H1 (cell line): ENCODE data around the gene HOOK1. TPM values are rescaled to one million over a fixed set of nuclear protein-coding genes. Genes with fewer than 3 reads are reported as not detected.

ENCODE experiments used
- CTCF ChIA-PET: fragments of 300-600 bp; sonication (Branson Sonifier 250); formaldehyde crosslinking; loops from one replicate; lab custom pipeline; 2021; ENCODE audit not compliant: partially characterized antibody; lab: Charles Lee
- POLR2A ChIA-PET: fragments of 300-600 bp; sonication (Branson Sonifier 250); formaldehyde crosslinking; loops from one replicate; lab custom pipeline; 2021; ENCODE audit warnings: inconsistent platforms; ENCODE audit not compliant: partially characterized antibody; lab: Charles Lee
- DNase-seq, 2 experiments: peaks; one replicate each; pipeline versions ENCODE4 v3.0.0 to v3.0.0-alpha.2; 2010 to 2022; ENCODE audit warnings: low spot score in 2 of 2, low read depth in 1 of 2, mixed read lengths in 1 of 2
- FAIRE-seq: peaks from 2 replicates; lab custom pipeline; 2011; peaks lifted over from hg19 to GRCh38; lab: Jason Lieb, UNC
- H2AFZ ChIP-seq: 2 replicates; pipeline ENCODE4 v1.8.1; 2012; ENCODE audit warnings: low read length, inconsistent platforms
- H2AK5ac ChIP-seq: 2 replicates; pipeline ENCODE4 v1.6.1; 2013; ENCODE audit warnings: low read depth, low read length
- H2BK120ac ChIP-seq: replicated peaks from 2 replicates; pipeline ENCODE3; 2013; ENCODE audit warnings: low read depth, low read length, inconsistent platforms
- H2BK12ac ChIP-seq: 2 replicates; pipeline ENCODE4 v1.6.1; 2013; ENCODE audit warnings: low read depth, low read length
- H2BK15ac ChIP-seq: 2 replicates; pipeline ENCODE4 v1.6.1; 2013; ENCODE audit warnings: low read length
- H2BK20ac ChIP-seq: 2 replicates; pipeline ENCODE4 v1.6.1; 2013; ENCODE audit warnings: low read length
- H2BK5ac ChIP-seq: 2 replicates; pipeline ENCODE4 v1.6.1; 2013; ENCODE audit warnings: low read depth, low read length
- H3K14ac ChIP-seq: 2 replicates; pipeline ENCODE4 v1.6.1; 2013; ENCODE audit warnings: inconsistent platforms; ENCODE audit not compliant: insufficient read length
- H3K18ac ChIP-seq: 2 replicates; pipeline ENCODE4 v1.6.1; 2013; ENCODE audit warnings: low read length; ENCODE audit errors: extremely low read depth
- H3K23ac ChIP-seq: 2 replicates; pipeline ENCODE4 v1.6.1; 2013; ENCODE audit warnings: inconsistent platforms; ENCODE audit not compliant: insufficient read length
- H3K23me2 ChIP-seq: 2 replicates; pipeline ENCODE4 v1.6.1; 2013; ENCODE audit warnings: low read depth, low read length
- H3K27ac ChIP-seq: 2 replicates; pipeline ENCODE4 v1.6.1; 2011; ENCODE audit warnings: low read depth, low read length, inconsistent platforms
- H3K27me3 ChIP-seq, 4 experiments: replicated peaks in 1 of 4; 1 replicate in 1 of 4; 2 replicates in 3 of 4; pipeline versions ENCODE4 v1.6.1 to v1.8.1; 2011 to 2013; ENCODE audit warnings: low read length in 3 of 4, mild to moderate bottlenecking in 3 of 4, inconsistent platforms in 2 of 4, mixed read lengths in 2 of 4, moderate library complexity in 1 of 4; ENCODE audit not compliant: control insufficient read depth in 3 of 4, insufficient read depth in 3 of 4; ENCODE audit errors: extremely low read depth in 1 of 4
- H3K36me3 ChIP-seq, 4 experiments: 2 replicates each; pipeline versions ENCODE4 v1.6.1 to v1.8.1; 2011 to 2013; ENCODE audit warnings: mild to moderate bottlenecking in 4 of 4, low read length in 3 of 4, moderate library complexity in 2 of 4, control low read depth in 1 of 4, inconsistent platforms in 1 of 4; ENCODE audit not compliant: insufficient read depth in 4 of 4, control insufficient read depth in 2 of 4
- H3K4ac ChIP-seq: replicated peaks from 2 replicates; pipeline ENCODE3; 2013; ENCODE audit warnings: low read length, low read depth, mixed read lengths, inconsistent platforms; ENCODE audit not compliant: insufficient read length
- H3K4me1 ChIP-seq, 4 experiments: replicated peaks in 1 of 4; 1 replicate in 1 of 4; 2 replicates in 3 of 4; pipeline versions ENCODE4 v1.6.1 to v1.8.1; 2011 to 2013; ENCODE audit warnings: low read length in 3 of 4, inconsistent platforms in 2 of 4, mixed read lengths in 1 of 4; ENCODE audit not compliant: insufficient read depth in 4 of 4, control insufficient read depth in 3 of 4
- H3K4me2 ChIP-seq, 2 experiments: 2 replicates each; pipeline versions ENCODE4 v1.6.1 to v1.8.1; 2011 to 2013; ENCODE audit warnings: low read depth in 2 of 2, low read length in 2 of 2, control low read depth in 1 of 2, inconsistent platforms in 1 of 2, mild to moderate bottlenecking in 1 of 2; ENCODE audit not compliant: insufficient read depth in 1 of 2
- H3K4me3 ChIP-seq, 4 experiments: fragments of 200-600, 300-600 bp in 1 of 4; sonication (generic), shearing (Covaris generic), sonication (Bioruptor Twin) in 1 of 4; 2 replicates each; pipeline versions ENCODE4 v1.5.1 to v1.8.1; 2011 to 2016; ENCODE audit warnings: low read length in 4 of 4, low read depth in 3 of 4, control low read depth in 2 of 4, inconsistent platforms in 2 of 4, mild to moderate bottlenecking in 2 of 4, mixed read lengths in 1 of 4, moderate library complexity in 1 of 4; ENCODE audit not compliant: insufficient read depth in 2 of 4; ENCODE audit errors: extremely low read depth in 1 of 4
- H3K56ac ChIP-seq: replicated peaks from 2 replicates; pipeline ENCODE3; 2013; ENCODE audit warnings: low read depth, mild to moderate bottlenecking, mixed read lengths, low read length, inconsistent platforms; ENCODE audit not compliant: insufficient read length
- H3K79me1 ChIP-seq: 2 replicates; pipeline ENCODE4 v1.6.1; 2013; ENCODE audit warnings: low read depth, low read length, control low read depth
- H3K79me2 ChIP-seq, 2 experiments: 2 replicates each; pipeline versions ENCODE4 v1.6.1 to v1.8.1; 2012 to 2013; ENCODE audit warnings: low read length in 2 of 2, mild to moderate bottlenecking in 2 of 2, inconsistent platforms in 1 of 2; ENCODE audit not compliant: insufficient read depth in 2 of 2, control insufficient read depth in 1 of 2
- H3K9ac ChIP-seq, 4 experiments: replicated peaks in 1 of 4; 1 replicate in 1 of 4; 2 replicates in 3 of 4; pipeline versions ENCODE4 v1.6.1 to v1.8.1; 2011 to 2013; ENCODE audit warnings: low read depth in 3 of 4, low read length in 3 of 4, control low read depth in 2 of 4, mild to moderate bottlenecking in 2 of 4, moderate library complexity in 2 of 4, inconsistent platforms in 1 of 4; ENCODE audit errors: extremely low read depth in 1 of 4
- H3K9me3 ChIP-seq, 2 experiments: 2 replicates each; pipeline versions ENCODE4 v1.6.1 to v1.8.1; 2012 to 2013; ENCODE audit warnings: mild to moderate bottlenecking in 2 of 2, moderate library complexity in 2 of 2, control low read depth in 1 of 2, inconsistent platforms in 1 of 2, low read depth in 1 of 2, low read length in 1 of 2, mixed read lengths in 1 of 2; ENCODE audit not compliant: insufficient read depth in 2 of 2
- H4K20me1 ChIP-seq, 2 experiments: replicated peaks in 1 of 2; 2 replicates each; pipeline versions ENCODE3 to v1.8.1; 2011 to 2013; ENCODE audit warnings: inconsistent platforms in 2 of 2, low read length in 2 of 2, mild to moderate bottlenecking in 1 of 2; ENCODE audit not compliant: insufficient read depth in 2 of 2, control insufficient read depth in 1 of 2
- H4K5ac ChIP-seq: 2 replicates; pipeline ENCODE4 v1.6.1; 2013; ENCODE audit warnings: low read length, low read depth, mixed read lengths, inconsistent platforms; ENCODE audit not compliant: insufficient read length
- H4K8ac ChIP-seq: 2 replicates; pipeline ENCODE4 v1.8.0; 2013; ENCODE audit warnings: mild to moderate bottlenecking, moderate library complexity, low read length, inconsistent platforms; ENCODE audit not compliant: insufficient read depth; ENCODE audit errors: extremely low read depth
- H4K91ac ChIP-seq: replicated peaks from 2 replicates; pipeline ENCODE3; 2013; ENCODE audit warnings: low read length, mixed read lengths, inconsistent platforms; ENCODE audit not compliant: insufficient read length
- ATF2 ChIP-seq: IDR thresholded peaks from 2 replicates; pipeline ENCODE4 v1.6.1; 2012; ENCODE audit warnings: low read length, inconsistent platforms
- ATF3 ChIP-seq: IDR thresholded peaks from 2 replicates; pipeline ENCODE4 v1.6.1; 2011; ENCODE audit warnings: low read depth, mild to moderate bottlenecking, low read length; ENCODE audit not compliant: insufficient read depth
- CREB1 ChIP-seq: IDR thresholded peaks from 2 replicates; pipeline ENCODE4 v1.6.1; 2012; ENCODE audit warnings: inconsistent platforms
- EP300 ChIP-seq, 2 experiments: IDR thresholded peaks; 1 replicate in 1 of 2; 2 replicates in 1 of 2; pipeline ENCODE4 v1.6.1; 2011 to 2012; ENCODE audit warnings: low read depth in 2 of 2, low read length in 2 of 2, mild to moderate bottlenecking in 2 of 2, borderline replicate concordance in 1 of 2, inconsistent platforms in 1 of 2, moderate library complexity in 1 of 2
- JUN ChIP-seq: IDR thresholded peaks from 2 replicates; pipeline ENCODE4 v1.6.1; 2011; ENCODE audit warnings: low read depth, mild to moderate bottlenecking, improper control_type of control experiment, low read length
- KDM1A ChIP-seq: fragments of 200-600, 300-600 bp; sonication (generic); IDR thresholded peaks from 2 replicates; pipeline ENCODE4 v1.7.1; 2016; ENCODE audit warnings: mild to moderate bottlenecking, low read length, borderline replicate concordance
- SRF ChIP-seq: IDR thresholded peaks from 2 replicates; pipeline ENCODE4 v1.6.1; 2011; ENCODE audit warnings: mild to moderate bottlenecking, low read depth, low read length, moderate library complexity
- TAF1 ChIP-seq: IDR thresholded peaks from 2 replicates; pipeline ENCODE4 v1.6.1; 2011; ENCODE audit warnings: mild to moderate bottlenecking, low read depth, low read length
- TBP ChIP-seq: IDR thresholded peaks from 2 replicates; pipeline ENCODE4 v1.6.1; 2011; ENCODE audit warnings: low read depth, low read length, improper control_type of control experiment
- ZNF274 ChIP-seq: IDR thresholded peaks from 2 replicates; pipeline ENCODE4 v1.7.0; 2012; ENCODE audit warnings: low read length, borderline replicate concordance; ENCODE audit errors: extremely low read depth
- WGBS, 2 experiments: shearing (Covaris generic) in 1 of 2; methylation state at CpG; one replicate each; pipeline versions ENCODE4 v1.1.6 to v1.1.7; 2013 to 2015; ENCODE audit warnings: low lambda C conversion rate in 2 of 2, mixed read lengths in 2 of 2, inconsistent platforms in 1 of 2, low coverage in 1 of 2, missing lambda C conversion rate in 1 of 2; ENCODE audit not compliant: insufficient replicate concordance in 2 of 2, insufficient coverage in 1 of 2, insufficient read length in 1 of 2; ENCODE audit errors: extremely low coverage in 1 of 2, missing lambda C conversion rate in 1 of 2; 5-methylcytosine and 5-hydroxymethylcytosine counted together
- polyA plus RNA-seq, 7 experiments: library from polyadenylated mRNA; depleted of rRNA in 3 of 7; stranded (reverse) in 5 of 7; unstranded in 2 of 7; fragments of >200 nt in 5 of 7; fragments of 200-250 nt in 2 of 7; gene quantifications; 1 replicate in 5 of 7; 2 replicates in 1 of 7; 4 replicates in 1 of 7; pipeline versions ENCODE4 v1.2.1 to v1.2.3, GENCODE V29; 2011 to 2013; ENCODE audit warnings: missing spikeins in 2 of 7, mixed read lengths in 2 of 7
- total RNA-seq: library from RNA; stranded (reverse); fragmentation: NEBNext Ultra II Directional; extraction: Animal tissue kit (Norgen Biotek cat#: 25700); gene quantifications from 2 replicates; pipeline ENCODE4 v1.2.1, GENCODE V29; 2021

HOOK1 gene
- total and polyA plus RNA-seq, 2 of the 8 experiments (the other 6 are each of a cell fraction or from before 2014, with no cell fraction given): 5.6 to 34.5 TPM

- H2BK15ac ChIP-seq: no peak overlapping the region
- H2BK5ac ChIP-seq: no peak overlapping the region
- H4K5ac ChIP-seq: no peak overlapping the region
- no peaks in the 10 kb centered on the region; the same call in 1 of the 2 replicates for H3K79me1 ChIP-seq
- no peak overlapping the region for H2BK120ac ChIP-seq
- no peak overlapping the region for H2BK12ac ChIP-seq
- no peak overlapping the region for H3K4ac ChIP-seq
- H3K79me2 ChIP-seq: peaks cover 0 to 58% of the 10 kb centered on the region in 2 experiments; a peak in 2 of 4 replicates
- H3K23ac ChIP-seq: no peak overlapping the region
- peak overlapping the region; percentile 69 to 97; a peak in 3 of 4 replicates for H3K4me2 ChIP-seq
- no peak overlapping the region for H2AK5ac ChIP-seq
- H3K4me1 ChIP-seq: peaks cover 0 to 14% (median 0%) of the 10 kb centered on the region in 4 experiments; a peak in 3 of 7 replicates
- DNase-seq (no peak), FAIRE-seq (no peak)
- no peak overlapping the region for H3K27ac ChIP-seq
- H3K9ac ChIP-seq: no peak overlapping the region
- 86% methylated on average over 5 of the region's 5 CpGs; no CpG with 5 or more reads in 1 of the 2 experiments for WGBS, 2 experiments
- 0 out of 7 replicates have a peak, but pooled peaks cover 0 to 2% (median 0%) of the 10 kb centered on the region in 4 experiments for H3K27me3 ChIP-seq
- CTCF ChIA-PET: no interaction called here
- H3K4me3 ChIP-seq: peak overlapping the region in 3 of 4 experiments; percentile 66 to 97 (median 70); a peak in 4 of 8 replicates
- no peak overlapping the region for H2BK20ac ChIP-seq
- peaks cover 7% of the 10 kb centered on the region; the same call in 1 of the 2 replicates for H3K23me2 ChIP-seq
- no peaks in the 10 kb centered on the region for H3K9me3 ChIP-seq
- no peak overlapping the region for H2AFZ ChIP-seq
- H4K8ac ChIP-seq: no peak overlapping the region
- H4K20me1 ChIP-seq: no peaks in the 10 kb centered on the region
- no peaks in the 10 kb centered on the region for H3K36me3 ChIP-seq
- no peak overlapping the region for H3K14ac ChIP-seq
- no peak overlapping the region for H3K56ac ChIP-seq
- TF ChIP-seq TAF1 (no peak), JUN (no peak), ZNF274 (no peak), KDM1A (no peak), TBP (no peak), CREB1 (no peak), ATF3 (no peak), SRF (no peak), ATF2 (no peak), EP300 (IDR thresholded peaks at IDR 0.05; ENCODE audit: borderline replicate concordance in 1 of 2, low read depth in 2 of 2, low read length in 2 of 2) (no peak)
- no peak overlapping the region for H4K91ac ChIP-seq
- H3K18ac ChIP-seq: no peak overlapping the region
- POLR2A ChIA-PET: no interaction called here
Observed at GRCh38 chr1:59816318-59816878, 1.6 kb downstream of the HOOK1 start.
